PC-9 (cell line): ENCODE data around the gene NF1.

ENCODE experiments used
- CTCF ChIP-seq: fragments of 200-600 bp; sonication (generic); conservative IDR thresholded peaks from 2 replicates; pipeline ENCODE4 v1.6.1; 2017; ENCODE audit warnings: mixed run types, antibody characterized with exemption, mild to moderate bottlenecking, moderate library complexity
- EZH2 ChIP-seq: fragments of 200-600 bp; sonication (generic); IDR thresholded peaks from 2 replicates; pipeline ENCODE4 v1.8.0; 2017; ENCODE audit warnings: antibody characterized with exemption, low read depth

GRCh38 chr17:31272236-31272635 is 177.5 kb downstream of the NF1 start:
- TF ChIP-seq CTCF = no peak
- TF ChIP-seq EZH2 = no peak
